NB4 (cell line): Measurements from ENCODE around the gene CABP4.

Experiments used
- MYC ChIP-seq: IDR thresholded peaks from 2 replicates; pipeline ENCODE4 v1.6.1; 2011; ENCODE audit warnings: low read depth, low read length
- TF ChIP-seq, protein P1 (sequence below): IDR thresholded peaks from 2 replicates; pipeline ENCODE4 v1.6.1; 2011; ENCODE audit warnings: low read depth, low read length
- TF ChIP-seq, protein P2 (sequence below): IDR thresholded peaks from one replicate; pipeline ENCODE4 v1.5.1; 2012; ENCODE audit warnings: low read depth, low read length

DNA sequence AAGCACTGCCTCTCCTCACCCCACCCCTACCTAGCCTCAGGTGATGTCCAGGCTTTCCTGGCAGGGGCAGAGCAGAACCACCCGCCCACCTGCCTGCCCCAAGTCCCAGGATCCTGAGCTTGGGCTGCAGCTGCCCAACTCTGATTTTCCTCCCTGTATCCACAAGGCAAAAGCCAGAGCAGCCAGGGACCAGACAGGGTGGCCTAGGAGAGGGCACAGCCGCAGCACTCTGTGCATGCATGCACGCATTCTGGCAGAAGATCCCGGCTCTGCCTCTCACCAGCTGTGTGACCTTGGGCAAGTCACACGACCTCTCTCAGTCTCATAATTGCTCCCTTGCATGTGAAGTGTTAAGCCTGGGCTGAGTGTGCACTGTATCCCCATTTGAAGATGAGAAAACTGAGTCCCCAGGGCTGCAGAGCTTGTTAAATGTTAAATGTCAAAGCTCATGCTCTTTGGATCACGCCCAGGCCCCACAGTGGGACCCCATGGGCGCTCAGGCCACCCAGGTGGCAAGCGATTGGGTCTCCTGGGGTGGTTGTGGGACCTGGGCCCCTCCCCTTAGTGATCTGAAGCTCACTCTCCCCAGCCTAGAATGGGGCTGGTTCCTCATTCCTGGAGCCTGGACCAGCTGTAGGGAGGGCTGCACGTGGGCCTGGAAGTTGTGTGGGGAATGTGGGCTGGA lies 42.5 kb upstream of the CABP4 start:
- TF ChIP-seq, protein P1, sequence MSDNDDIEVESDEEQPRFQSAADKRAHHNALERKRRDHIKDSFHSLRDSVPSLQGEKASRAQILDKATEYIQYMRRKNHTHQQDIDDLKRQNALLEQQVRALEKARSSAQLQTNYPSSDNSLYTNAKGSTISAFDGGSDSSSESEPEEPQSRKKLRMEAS = no peak
- TF ChIP-seq MYC = no peak
- TF ChIP-seq, protein P2, sequence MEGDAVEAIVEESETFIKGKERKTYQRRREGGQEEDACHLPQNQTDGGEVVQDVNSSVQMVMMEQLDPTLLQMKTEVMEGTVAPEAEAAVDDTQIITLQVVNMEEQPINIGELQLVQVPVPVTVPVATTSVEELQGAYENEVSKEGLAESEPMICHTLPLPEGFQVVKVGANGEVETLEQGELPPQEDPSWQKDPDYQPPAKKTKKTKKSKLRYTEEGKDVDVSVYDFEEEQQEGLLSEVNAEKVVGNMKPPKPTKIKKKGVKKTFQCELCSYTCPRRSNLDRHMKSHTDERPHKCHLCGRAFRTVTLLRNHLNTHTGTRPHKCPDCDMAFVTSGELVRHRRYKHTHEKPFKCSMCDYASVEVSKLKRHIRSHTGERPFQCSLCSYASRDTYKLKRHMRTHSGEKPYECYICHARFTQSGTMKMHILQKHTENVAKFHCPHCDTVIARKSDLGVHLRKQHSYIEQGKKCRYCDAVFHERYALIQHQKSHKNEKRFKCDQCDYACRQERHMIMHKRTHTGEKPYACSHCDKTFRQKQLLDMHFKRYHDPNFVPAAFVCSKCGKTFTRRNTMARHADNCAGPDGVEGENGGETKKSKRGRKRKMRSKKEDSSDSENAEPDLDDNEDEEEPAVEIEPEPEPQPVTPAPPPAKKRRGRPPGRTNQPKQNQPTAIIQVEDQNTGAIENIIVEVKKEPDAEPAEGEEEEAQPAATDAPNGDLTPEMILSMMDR = no peak
